ENCODE measurements around the gene ZNFX1. TPM values are rescaled to one million over a fixed set of nuclear protein-coding genes. Genes with fewer than 3 reads are reported as not detected.

Gene ZNFX1
- total and polyA plus RNA-seq, 9 of the 15 experiments (the other 6 are each of a cell fraction or from before 2014, with no cell fraction given), result 3.8 to 13.8 (median 10.3) TPM

- TF ChIP-seq NR2C2 (CRISPR knock-in tag; IDR thresholded peaks at IDR 0.05), result no peak
- TF ChIP-seq NR2C2 (tag; IDR thresholded peaks at IDR 0.05), result peak; percentile 50; the same call in 1 of the 2 replicates
- no peak for TF ChIP-seq MECOM (CRISPR knock-in tag; IDR thresholded peaks at IDR 0.05)
- peak; percentile 79 for TF ChIP-seq CEBPB (tag; IDR thresholded peaks at IDR 0.05)
- peak; percentile 15; the same call in 1 of the 2 replicates for TF ChIP-seq PTRF (tag; IDR thresholded peaks at IDR 0.05)
- peak; percentile 96 for TF ChIP-seq POLR2AphosphoS5 (IDR thresholded peaks at IDR 0.05; ENCODE audit: control insufficient read depth, insufficient read depth, low read depth, low read length)
- TF ChIP-seq CBX8 (IDR thresholded peaks at IDR 0.05; ENCODE audit: borderline replicate concordance, extremely low read depth, low read depth, low read length, poor library complexity, severe bottlenecking), result no peak
- peak; percentile 67 for TF ChIP-seq POLR2A (conservative IDR thresholded peaks at IDR 0.05)
- TF ChIP-seq L3MBTL2 (IDR thresholded peaks at IDR 0.05), result peak; percentile 33; the same call in 1 of the 2 replicates
- peak; percentile 17; the same call in 1 of the 2 replicates for TF ChIP-seq SUPT5H (IDR thresholded peaks at IDR 0.05)
- TF ChIP-seq TARDBP (IDR thresholded peaks at IDR 0.05), result no peak
- peak; percentile 71 for TF ChIP-seq RAD51 (IDR thresholded peaks at IDR 0.05; ENCODE audit: borderline replicate concordance, low read depth)
- TF ChIP-seq DPF2 (IDR thresholded peaks at IDR 0.05), result peak; percentile 47; the same call in 1 of the 2 replicates
- TF ChIP-seq TRIM24 (IDR thresholded peaks at IDR 0.05), result peak in 1 of 2 experiments; percentile 23; a peak in 1 of 4 replicates
- peak; percentile 69 for TF ChIP-seq EWSR1 (IDR thresholded peaks at IDR 0.05; ENCODE audit: borderline replicate concordance, low read depth, partially characterized antibody)
- peak; percentile 57; the same call in 1 of the 2 replicates for TF ChIP-seq FOSL1 (tag; conservative IDR thresholded peaks at IDR 0.05)
- no peak for TF ChIP-seq SP1 (CRISPR knock-in tag; IDR thresholded peaks at IDR 0.05)
- TF ChIP-seq POLR2H (tag; IDR thresholded peaks at IDR 0.05; ENCODE audit: low read depth), result peak; percentile 34; the same call in 1 of the 2 replicates
- 0 out of 2 replicates have a peak, but pooled peaks have one; percentile 8 for TF ChIP-seq ZNF395 (CRISPR knock-in tag; IDR thresholded peaks at IDR 0.05)
- TF ChIP-seq FOXP1 (CRISPR knock-in tag; IDR thresholded peaks at IDR 0.05), result no peak
- TF ChIP-seq JUND (IDR thresholded peaks at IDR 0.05; ENCODE audit: borderline replicate concordance, low read depth, low read length), result peak; percentile 44; the same call in 1 of the 2 replicates
- TF ChIP-seq JUND (tag; IDR thresholded peaks at IDR 0.05; ENCODE audit: borderline replicate concordance, low read depth, low read length), result peak; percentile 55; the same call in 2 of the 3 replicates
- peak; percentile 96 for TF ChIP-seq ATF3 (IDR thresholded peaks at IDR 0.05)
- no peak for TF ChIP-seq ATF3 (CRISPR knock-in tag; conservative IDR thresholded peaks at IDR 0.05)
- peak; percentile 15 for TF ChIP-seq SMAD1 (IDR thresholded peaks at IDR 0.05; ENCODE audit: low read depth, low read length, partially characterized antibody)
- peak in 1 of 2 experiments; percentile 34; a peak in 2 of 4 replicates for TF ChIP-seq MNT (conservative IDR thresholded peaks at IDR 0.05)
Measured at GRCh38 chr20:49287555-49288249, 9.8 kb upstream of the ZNFX1 start (continued).
